ENCODE results near the gene REG4. TPM values are rescaled to one million over a fixed set of nuclear protein-coding genes. Genes with fewer than 3 reads are reported as not detected.

Gene REG4
- total and polyA plus RNA-seq, 2 of the 4 experiments (the other 2 are of a cell fraction) = not detected

GRCh38 chr1:119797606-119798005 lies 13.7 kb downstream of the REG4 start:
- no peak overlapping the region for H3K27ac ChIP-seq (ENCODE audit: insufficient read depth, low read length)
- H4K20me1 ChIP-seq (ENCODE audit: insufficient read depth, low read length) = peaks cover 6% of the 10 kb centered on the region; the same call in 1 of the 2 replicates
- no TSS peak for BruUV-seq (replicated peaks)
- no peak overlapping the region for H3K14ac ChIP-seq (replicated peaks; ENCODE audit: low read depth, low read length)
- no peak overlapping the region for H3K18ac ChIP-seq (ENCODE audit: low read depth, low read length)
- H3K4ac ChIP-seq (ENCODE audit: low read depth, low read length) = no peak overlapping the region
- no peak overlapping the region for H4K5ac ChIP-seq (ENCODE audit: low read depth, low read length)
- H3K9me1 ChIP-seq (ENCODE audit: insufficient read depth, low read length) = peaks cover 7% of the 10 kb centered on the region; the same call in 1 of the 2 replicates
- H3K56ac ChIP-seq (ENCODE audit: extremely low read depth, insufficient read depth, low read length) = no peak overlapping the region
- no peak overlapping the region for H3K4me2 ChIP-seq (ENCODE audit: low read depth, low read length)
- no peaks in the 10 kb centered on the region for H3K9me3 ChIP-seq (ENCODE audit: control insufficient read depth, insufficient read depth, low read length)
- ChIA-PET POLR2A (ENCODE audit: unreplicated experiment) (no interaction called here), CTCF (no interaction called here)
- H2BK5ac ChIP-seq (ENCODE audit: low read depth, low read length, poor library complexity, severe bottlenecking) = no peak overlapping the region
- intact Hi-C loops (cut with micrococcal nuclease) = no loop called here
- no peak overlapping the region for H2BK20ac ChIP-seq (ENCODE audit: low read depth, low read length)
- H3K36me3 ChIP-seq (ENCODE audit: control insufficient read depth, insufficient read depth, low read length) = no peaks in the 10 kb centered on the region
- H2BK120ac ChIP-seq (ENCODE audit: low read depth, low read length) = no peak overlapping the region
- H3K9ac ChIP-seq (ENCODE audit: low read depth, low read length) = no peak overlapping the region
- WGBS, 2 experiments (ENCODE audit: extremely low coverage in 2 of 2, insufficient read length in 1 of 2) = no CpG with 5 or more reads among the region's 7 CpGs
- H3K4me3 ChIP-seq (ENCODE audit: insufficient read depth, low read depth, low read length) = no peak overlapping the region
- H2AK5ac ChIP-seq (ENCODE audit: low read depth, low read length) = no peak overlapping the region
- no peaks in the 10 kb centered on the region for H3K79me1 ChIP-seq (ENCODE audit: low read depth in 1 of 2, low read length in 2 of 2)
- no peak overlapping the region for H4K8ac ChIP-seq (ENCODE audit: low read depth in 2 of 2, low read length in 2 of 2)
- H3K23ac ChIP-seq (ENCODE audit: low read depth, low read length) = no peak overlapping the region
- dilution Hi-C loops (cut with HindIII; ENCODE audit: low sequenced_read_pairs, unreplicated experiment) = no loop called here
- H2AK9ac ChIP-seq (replicated peaks; ENCODE audit: low read depth, low read length, poor library complexity) = no peak overlapping the region
- TF ChIP-seq CHD1 (IDR thresholded peaks at IDR 0.05; ENCODE audit: low read depth, low read length) (no peak), CTCF (conservative IDR thresholded peaks at IDR 0.05; ENCODE audit: low read depth, low read length) (no peak), BHLHE40 (IDR thresholded peaks at IDR 0.05; ENCODE audit: low read depth, low read length) (no peak), MAZ (IDR thresholded peaks at IDR 0.05; ENCODE audit: borderline replicate concordance, low read depth, low read length) (no peak), RAD21 (IDR thresholded peaks at IDR 0.05; ENCODE audit: low read length) (no peak), CEBPB (IDR thresholded peaks at IDR 0.05; ENCODE audit: low read depth, low read length) (no peak), POLR2A (IDR thresholded peaks at IDR 0.05; ENCODE audit: low read depth, low read length) (no peak), USF2 (IDR thresholded peaks at IDR 0.05; ENCODE audit: low read depth, low read length) (no peak), RFX5 (IDR thresholded peaks at IDR 0.05; ENCODE audit: low read depth, low read length) (no peak), FOS (IDR thresholded peaks at IDR 0.05; ENCODE audit: low read depth, low read length) (no peak), ELK1 (IDR thresholded peaks at IDR 0.05; ENCODE audit: borderline replicate concordance, low read depth, low read length) (no peak), NFE2L2 (IDR thresholded peaks at IDR 0.05; ENCODE audit: low read depth, low read length) (no peak), MAFK (IDR thresholded peaks at IDR 0.05; ENCODE audit: low read depth, low read length) (no peak), RCOR1 (IDR thresholded peaks at IDR 0.05; ENCODE audit: insufficient replicate concordance, low read length) (no peak), SMC3 (IDR thresholded peaks at IDR 0.05; ENCODE audit: low read depth, low read length) (no peak), MXI1 (IDR thresholded peaks at IDR 0.05; ENCODE audit: borderline replicate concordance, low read depth, low read length) (no peak)
- DNase-seq (no peak), ATAC-seq (ENCODE audit: low read depth) (no peak)
- no peaks in the 10 kb centered on the region; the same call in 1 of the 2 replicates for H3K27me3 ChIP-seq (ENCODE audit: control insufficient read depth, insufficient read depth, low read length)
- in situ Hi-C loops (cut with MboI; ENCODE audit: low sequenced_read_pairs) = no loop called here
- no peak overlapping the region for H4K91ac ChIP-seq (ENCODE audit: insufficient read depth, low read depth, low read length)
- H2AFZ ChIP-seq (replicated peaks; ENCODE audit: low read length, poor library complexity) = no peak overlapping the region
- peaks cover 15% of the 10 kb centered on the region for H3K4me1 ChIP-seq (ENCODE audit: control insufficient read depth, insufficient read depth, low read length)
- no peak overlapping the region for H2BK15ac ChIP-seq (ENCODE audit: low read depth, low read length)
